GM18502 (cell line): ENCODE results near the gene GANAB.
"Not testable (repeated sequence)": the region's sequence is repeated elsewhere in the genome, so short reads cannot be mapped to it uniquely, and the experiment has no call there.

ENCODE experiments used
- ATAC-seq: cut with Tn5 transposase; IDR thresholded peaks from one replicate; pipeline ENCODE4 v1.9.1; 2021; ENCODE audit warnings: mild to moderate bottlenecking; ENCODE audit not compliant: unreplicated experiment, poor library complexity

Gene GANAB

GRCh38 chr11:62627713-62628112 lies 18.7 kb downstream of the GANAB start:
- no peak for ATAC-seq

GRCh38 chr11:62622476-62623089 lies 23.8 kb downstream of the GANAB start:
- ATAC-seq = no peak

GRCh38 chr11:62621567-62622470 lies 24.6 kb downstream of the GANAB start, which contains the start of gene B3GAT3:
Gene B3GAT3, minus strand, starts transcription at chr11:62621986. Its CDS starts 39 bp downstream, at chr11:62621947.
- ATAC-seq = peak; percentile 94

- ATAC-seq = no peak
These were observed 25.3 kb downstream of the GANAB start for GRCh38 chr11:62621027-62621566.

GRCh38 chr11:62616957-62617356 lies 29.5 kb downstream of the GANAB start:
- not testable (repeated sequence) for ATAC-seq

- ATAC-seq = no peak
These were observed 30.9 kb downstream of the GANAB start for GRCh38 chr11:62615521-62615920.

- no peak for ATAC-seq
These were observed 32.1 kb downstream of the GANAB start for GRCh38 chr11:62614275-62614674.

- no peak for ATAC-seq
These were observed 33.1 kb downstream of the GANAB start for GRCh38 chr11:62613291-62613778.

- ATAC-seq = peak; percentile 78
These were observed 33.8 kb downstream of the GANAB start, which contains the start of the genes EML3 and ROM1 for GRCh38 chr11:62612366-62613290. Gene EML3, minus strand, starts transcription at chr11:62612775. Its CDS starts 318 bp downstream, at chr11:62612457. Gene ROM1, plus strand, starts transcription at chr11:62613257. Its CDS starts 25 bp downstream, at chr11:62613282.

GRCh38 chr11:62611705-62612365 lies 34.6 kb downstream of the GANAB start:
- ATAC-seq = peak; percentile 20

GRCh38 chr11:62610814-62611704 lies 35.4 kb downstream of the GANAB start:
- ATAC-seq = no peak

GRCh38 chr11:62610403-62610802 lies 36.0 kb downstream of the GANAB start:
- no peak for ATAC-seq

GRCh38 chr11:62608776-62609175 lies 37.6 kb downstream of the GANAB start:
- no peak for ATAC-seq

- ATAC-seq = no peak
These were observed 38.7 kb downstream of the GANAB start for GRCh38 chr11:62607714-62608113.

- ATAC-seq = no peak
These were observed 40.5 kb downstream of the GANAB start for GRCh38 chr11:62605902-62606301.

GRCh38 chr11:62605467-62605866 lies 40.9 kb downstream of the GANAB start:
- no peak for ATAC-seq

- ATAC-seq = no peak
These were observed 41.8 kb downstream of the GANAB start for GRCh38 chr11:62604460-62605120.

GRCh38 chr11:62603776-62604299 lies 42.6 kb downstream of the GANAB start:
- ATAC-seq = no peak
